ENCODE data around the gene RETREG1.

Gene RETREG1

GRCh38 chr5:16595881-16596580 is 20.8 kb downstream of the RETREG1 start:
- Histone ChIP-seq H3K9ac (ENCODE audit: insufficient read length) (no peak overlapping the region), H3K4me3 (no peak overlapping the region), H3K27ac (no peak overlapping the region), H3K9me3 (ENCODE audit: low read depth, low read length) (no peaks in the 10 kb centered on the region), H3K36me3 (ENCODE audit: insufficient read depth, low read length) (no peaks in the 10 kb centered on the region)
- DNase-seq (ENCODE audit: low read depth, low spot score) = no peak
- TF ChIP-seq EZH2 (IDR thresholded peaks at IDR 0.05) (no peak), POLR2AphosphoS5 (IDR thresholded peaks at IDR 0.05; ENCODE audit: borderline replicate concordance, low read depth, low read length) (no peak), FOXP2 (optimal IDR thresholded peaks at IDR 0.05; ENCODE audit: control extremely low read depth, extremely low read length, insufficient read depth) (no peak)

DNA sequence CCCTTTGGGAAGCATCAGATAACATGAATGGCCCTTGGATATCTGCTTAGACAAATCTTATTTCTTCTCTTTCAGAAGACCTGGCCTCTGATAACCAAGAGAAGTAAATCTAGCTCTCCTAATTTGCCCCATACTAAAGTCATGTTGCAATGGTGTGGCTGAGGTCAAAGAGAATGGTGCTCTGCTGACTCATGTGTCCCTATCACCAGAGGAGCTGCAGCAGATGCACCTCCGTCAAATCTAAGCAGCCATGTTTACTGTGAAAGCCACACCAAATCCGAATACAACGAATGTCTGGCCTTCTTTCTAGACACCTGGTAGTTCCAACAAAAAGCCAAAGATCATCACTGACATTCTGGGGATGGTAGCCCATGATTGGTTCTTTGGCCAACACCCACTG is 23.2 kb downstream of the RETREG1 start:
- no peaks in the 10 kb centered on the region for H3K9me3 ChIP-seq (ENCODE audit: low read depth, low read length)
- no peaks in the 10 kb centered on the region for H3K36me3 ChIP-seq (ENCODE audit: insufficient read depth, low read length)
- TF ChIP-seq FOXP2 (optimal IDR thresholded peaks at IDR 0.05; ENCODE audit: control extremely low read depth, extremely low read length, insufficient read depth) (no peak), EZH2 (IDR thresholded peaks at IDR 0.05) (no peak), POLR2AphosphoS5 (IDR thresholded peaks at IDR 0.05; ENCODE audit: borderline replicate concordance, low read depth, low read length) (no peak)
- no peak overlapping the region for H3K9ac ChIP-seq (ENCODE audit: insufficient read length)
- DNase-seq (ENCODE audit: low read depth, low spot score) = no peak
- no peak overlapping the region for H3K4me3 ChIP-seq
- H3K27ac ChIP-seq = no peak overlapping the region

- H3K4me3 ChIP-seq = no peak overlapping the region
- no peak for DNase-seq (ENCODE audit: low read depth, low spot score)
- no peaks in the 10 kb centered on the region for H3K36me3 ChIP-seq (ENCODE audit: insufficient read depth, low read length)
- no peak overlapping the region for H3K9ac ChIP-seq (ENCODE audit: insufficient read length)
- no peak overlapping the region for H3K27ac ChIP-seq
- TF ChIP-seq POLR2AphosphoS5 (IDR thresholded peaks at IDR 0.05; ENCODE audit: borderline replicate concordance, low read depth, low read length) (no peak), FOXP2 (optimal IDR thresholded peaks at IDR 0.05; ENCODE audit: control extremely low read depth, extremely low read length, insufficient read depth) (no peak), EZH2 (IDR thresholded peaks at IDR 0.05) (no peak)
- no peaks in the 10 kb centered on the region for H3K9me3 ChIP-seq (ENCODE audit: low read depth, low read length)
Measured at GRCh38 chr5:16593013-16593412, 23.8 kb downstream of the RETREG1 start.

DNA sequence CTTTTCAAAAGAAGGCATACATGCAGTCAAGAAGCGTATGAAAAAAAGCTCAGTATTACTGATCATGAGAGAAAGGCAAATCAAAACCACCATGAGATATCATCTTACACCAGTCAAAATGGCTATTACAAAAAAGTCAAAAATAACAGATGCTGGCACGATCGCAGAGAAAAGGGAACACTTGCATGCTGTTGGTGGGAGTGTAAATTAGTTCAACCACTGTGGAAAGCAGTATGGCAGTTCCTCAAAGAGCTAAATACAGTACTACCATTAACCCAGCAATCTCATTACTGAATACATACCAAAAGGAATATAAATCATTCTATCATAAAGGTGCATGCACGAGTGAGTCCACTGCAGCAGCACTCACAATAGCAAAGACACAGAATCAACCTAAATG is 24.5 kb downstream of the RETREG1 start:
- Histone ChIP-seq H3K4me3 (no peak overlapping the region), H3K9me3 (ENCODE audit: low read depth, low read length) (no peaks in the 10 kb centered on the region), H3K27ac (no peak overlapping the region), H3K36me3 (ENCODE audit: insufficient read depth, low read length) (no peaks in the 10 kb centered on the region), H3K9ac (ENCODE audit: insufficient read length) (no peak overlapping the region)
- TF ChIP-seq POLR2AphosphoS5 (IDR thresholded peaks at IDR 0.05; ENCODE audit: borderline replicate concordance, low read depth, low read length) = no peak
- TF ChIP-seq EZH2 (IDR thresholded peaks at IDR 0.05) = no peak
- TF ChIP-seq FOXP2 (optimal IDR thresholded peaks at IDR 0.05; ENCODE audit: control extremely low read depth, extremely low read length, insufficient read depth) = no peak
- no peak for DNase-seq (ENCODE audit: low read depth, low spot score)

GRCh38 chr5:16590685-16591084 is 26.1 kb downstream of the RETREG1 start:
- no peak overlapping the region for H3K9ac ChIP-seq (ENCODE audit: insufficient read length)
- H3K4me3 ChIP-seq = no peak overlapping the region
- no peak for DNase-seq (ENCODE audit: low read depth, low spot score)
- TF ChIP-seq FOXP2 (optimal IDR thresholded peaks at IDR 0.05; ENCODE audit: control extremely low read depth, extremely low read length, insufficient read depth) = no peak
- H3K27ac ChIP-seq = no peak overlapping the region
- no peaks in the 10 kb centered on the region for H3K9me3 ChIP-seq (ENCODE audit: low read depth, low read length)
- no peaks in the 10 kb centered on the region for H3K36me3 ChIP-seq (ENCODE audit: insufficient read depth, low read length)

- TF ChIP-seq FOXP2 (optimal IDR thresholded peaks at IDR 0.05; ENCODE audit: control extremely low read depth, extremely low read length, insufficient read depth) (no peak), POLR2AphosphoS5 (IDR thresholded peaks at IDR 0.05; ENCODE audit: borderline replicate concordance, low read depth, low read length) (no peak), EZH2 (IDR thresholded peaks at IDR 0.05) (no peak)
- Histone ChIP-seq H3K9ac (ENCODE audit: insufficient read length) (no peak overlapping the region), H3K36me3 (ENCODE audit: insufficient read depth, low read length) (no peaks in the 10 kb centered on the region), H3K4me3 (no peak overlapping the region), H3K9me3 (ENCODE audit: low read depth, low read length) (no peaks in the 10 kb centered on the region), H3K27ac (no peak overlapping the region)
- DNase-seq (ENCODE audit: low read depth, low spot score) = no peak
Measured at GRCh38 chr5:16589658-16590057, 27.1 kb downstream of the RETREG1 start.

GRCh38 chr5:16588434-16589214 is 28.2 kb downstream of the RETREG1 start:
- Histone ChIP-seq H3K9ac (ENCODE audit: insufficient read length) (no peak overlapping the region), H3K4me3 (no peak overlapping the region), H3K9me3 (ENCODE audit: low read depth, low read length) (no peaks in the 10 kb centered on the region), H3K27ac (no peak overlapping the region), H3K36me3 (ENCODE audit: insufficient read depth, low read length) (no peaks in the 10 kb centered on the region)
- DNase-seq (ENCODE audit: low read depth, low spot score) = no peak
- no peak for TF ChIP-seq POLR2AphosphoS5 (IDR thresholded peaks at IDR 0.05; ENCODE audit: borderline replicate concordance, low read depth, low read length)
- no peak for TF ChIP-seq EZH2 (IDR thresholded peaks at IDR 0.05)
- no peak for TF ChIP-seq FOXP2 (optimal IDR thresholded peaks at IDR 0.05; ENCODE audit: control extremely low read depth, extremely low read length, insufficient read depth)

GRCh38 chr5:16586556-16586955 is 30.2 kb downstream of the RETREG1 start:
- Histone ChIP-seq H3K27ac (no peak overlapping the region), H3K9ac (ENCODE audit: insufficient read length) (no peak overlapping the region), H3K4me3 (no peak overlapping the region), H3K9me3 (ENCODE audit: low read depth, low read length) (no peaks in the 10 kb centered on the region), H3K36me3 (ENCODE audit: insufficient read depth, low read length) (no peaks in the 10 kb centered on the region)
- no peak for TF ChIP-seq FOXP2 (optimal IDR thresholded peaks at IDR 0.05; ENCODE audit: control extremely low read depth, extremely low read length, insufficient read depth)
- no peak for TF ChIP-seq EZH2 (IDR thresholded peaks at IDR 0.05)
- TF ChIP-seq POLR2AphosphoS5 (IDR thresholded peaks at IDR 0.05; ENCODE audit: borderline replicate concordance, low read depth, low read length) = no peak
- no peak for DNase-seq (ENCODE audit: low read depth, low spot score)
